Kidney glomerular epithelial cell (primary cell): ENCODE results near the gene DCUN1D2.
"Not testable (repeated sequence)": the region's sequence is repeated elsewhere in the genome, so short reads cannot be mapped to it uniquely, and the experiment has no call there.

Experiments
- DNase-seq: peaks from one replicate; lab custom pipeline; 2025; lab: John Stamatoyannopoulos, UW

Gene DCUN1D2

GRCh38 chr13:113445791-113446487, 44.6 kb downstream of the DCUN1D2 start:
- DNase-seq: no peak

GRCh38 chr13:113443991-113444390, 46.5 kb downstream of the DCUN1D2 start:
- DNase-seq: no peak

- DNase-seq: no peak
Measured at GRCh38 chr13:113442985-113443362, 47.5 kb downstream of the DCUN1D2 start.

GRCh38 chr13:113442354-113442984, 48.0 kb downstream of the DCUN1D2 start:
- DNase-seq: no peak

GRCh38 chr13:113441661-113442060, 48.9 kb downstream of the DCUN1D2 start:
- DNase-seq: no peak

- DNase-seq: no peak
Measured at GRCh38 chr13:113437408-113438010, 53.0 kb downstream of the DCUN1D2 start.

- not testable (repeated sequence) for DNase-seq
Measured at GRCh38 chr13:113436866-113437265, 53.6 kb downstream of the DCUN1D2 start.

GRCh38 chr13:113435907-113436306, 54.6 kb downstream of the DCUN1D2 start:
- DNase-seq: not testable (repeated sequence)

GRCh38 chr13:113433391-113433916, 57.1 kb downstream of the DCUN1D2 start:
- no peak for DNase-seq

GRCh38 chr13:113432506-113433270, 57.8 kb downstream of the DCUN1D2 start:
- DNase-seq: no peak

GRCh38 chr13:113431171-113431570, 59.3 kb downstream of the DCUN1D2 start:
- DNase-seq: no peak

- no peak for DNase-seq
Measured at GRCh38 chr13:113430378-113431110, 60.0 kb downstream of the DCUN1D2 start.

GRCh38 chr13:113429608-113429985, 60.9 kb downstream of the DCUN1D2 start:
- no peak for DNase-seq

GRCh38 chr13:113428871-113429607, 61.5 kb downstream of the DCUN1D2 start:
- no peak for DNase-seq

- no peak for DNase-seq
Measured at GRCh38 chr13:113428469-113428865, 62.0 kb downstream of the DCUN1D2 start.

- DNase-seq: no peak
Measured at GRCh38 chr13:113427562-113428468, 62.7 kb downstream of the DCUN1D2 start.

- no peak for DNase-seq
Measured at GRCh38 chr13:113426591-113426986, 63.9 kb downstream of the DCUN1D2 start.

GRCh38 chr13:113425941-113426590, 64.4 kb downstream of the DCUN1D2 start:
- DNase-seq: no peak

GRCh38 chr13:113423520-113424163, 66.9 kb downstream of the DCUN1D2 start:
- DNase-seq: no peak
